ENCODE results near the gene PRM1. TPM values are rescaled to one million over a fixed set of nuclear protein-coding genes. Genes with fewer than 3 reads are reported as not detected.

Gene PRM1
- total RNA-seq, 1 experiment from 2014 or later = not detected

DNA sequence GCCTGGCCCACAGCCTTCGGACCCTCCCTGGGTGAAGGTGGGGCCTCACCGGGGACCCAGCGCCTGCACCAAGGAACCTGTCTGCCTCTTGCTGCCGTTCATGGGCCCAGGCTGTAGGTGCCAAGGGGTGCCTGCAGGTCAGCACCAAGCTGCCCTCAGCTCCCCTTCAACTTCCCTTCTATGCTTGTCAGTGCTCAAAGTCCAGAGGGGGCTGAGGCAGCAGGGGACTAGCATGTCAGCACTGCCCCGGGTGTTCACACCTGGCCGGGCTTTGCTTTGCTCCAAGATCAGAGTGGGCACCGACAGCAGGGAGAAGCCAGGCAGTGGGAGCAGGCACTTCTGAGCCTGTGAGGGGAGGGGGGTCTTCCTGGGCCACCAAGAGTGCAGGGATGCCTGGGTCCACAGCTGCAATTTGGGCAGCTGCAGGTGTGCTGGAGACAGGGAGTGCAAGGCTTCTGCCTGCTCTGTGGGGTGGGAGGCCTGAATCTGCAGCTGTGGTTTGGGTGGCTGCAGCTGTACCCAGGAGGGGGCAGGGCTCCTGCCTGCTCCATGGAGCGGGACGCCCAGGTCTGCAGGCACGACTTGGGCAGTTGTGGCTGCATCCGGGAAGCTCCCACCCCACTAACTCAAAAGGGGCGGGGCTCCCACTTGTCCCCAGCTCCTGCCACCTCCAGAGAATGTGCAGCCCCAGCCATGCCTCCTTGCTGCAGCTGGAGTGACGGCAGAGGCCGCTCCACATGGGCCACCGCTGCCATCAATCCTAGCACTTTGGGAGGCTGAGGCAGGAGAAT, 27.6 kb upstream of the PRM1 start:
- no peak overlapping the region for H2AFZ ChIP-seq

DNA sequence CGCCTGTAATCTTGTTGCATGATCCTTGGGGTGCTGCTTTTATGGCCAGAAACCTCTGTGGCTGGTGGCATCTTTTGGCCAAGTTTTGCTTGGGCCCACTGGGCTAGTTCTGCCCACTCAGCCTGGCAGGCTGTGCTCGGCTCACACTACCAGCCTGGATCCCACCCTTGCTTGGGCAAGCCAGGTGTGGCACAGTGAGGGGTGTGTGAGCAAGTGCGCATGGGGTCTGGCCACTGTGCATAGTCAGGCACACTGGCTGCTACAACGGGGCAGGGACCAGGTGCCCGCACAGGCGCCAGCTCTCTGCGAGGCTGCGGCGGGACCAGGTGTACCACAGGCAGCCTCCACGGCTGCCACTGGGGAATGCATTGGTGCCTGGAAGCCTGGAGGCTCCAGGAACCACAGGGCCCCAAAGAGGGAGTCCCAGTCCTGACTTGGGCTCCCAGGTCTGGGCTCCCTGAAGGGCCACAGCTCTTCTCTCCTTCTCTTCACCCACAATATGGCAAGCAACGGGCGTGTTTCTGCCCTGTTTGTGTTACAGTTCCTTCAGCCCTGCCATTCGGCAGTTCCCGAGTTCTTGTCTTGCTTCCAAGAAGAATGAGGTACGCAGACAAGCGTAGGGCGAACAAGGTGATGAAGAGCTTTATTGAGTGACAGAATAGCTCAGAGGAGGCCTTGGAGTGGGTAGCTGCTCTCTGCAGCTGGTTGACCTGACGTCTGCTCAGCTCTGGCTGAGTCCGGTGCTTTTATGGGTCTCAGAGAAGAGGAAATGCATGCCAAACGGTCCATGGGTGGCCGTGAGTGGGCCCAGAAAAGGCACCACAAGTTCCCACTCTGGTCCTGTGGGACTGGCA, 26.7 kb upstream of the PRM1 start:
- CTCF ChIA-PET = no interaction called here
- H3K9me2 ChIP-seq (ENCODE audit: insufficient read depth) = no peaks in the 10 kb centered on the region

More for the DNA sequence above, 27.6 kb upstream of the PRM1 start:
- no peak overlapping the region for H3K4me2 ChIP-seq
- POLR2A ChIA-PET (ENCODE audit: unreplicated experiment) = no interaction called here
- no peaks in the 10 kb centered on the region for H3K79me2 ChIP-seq (ENCODE audit: low read depth)
- no peaks in the 10 kb centered on the region for H3K9me2 ChIP-seq (ENCODE audit: insufficient read depth)
- intact Hi-C loops (cut with micrococcal nuclease; ENCODE audit: unreplicated experiment) = no loop called here
- H3K36me3 ChIP-seq (ENCODE audit: low read depth) = no peaks in the 10 kb centered on the region
- H3K27me3 ChIP-seq (ENCODE audit: insufficient read depth, low read depth) = no peaks in the 10 kb centered on the region
- H3K4me3 ChIP-seq = no peak overlapping the region
- H3K4me1 ChIP-seq (replicated peaks; ENCODE audit: insufficient read depth) = peaks cover 24% of the 10 kb centered on the region
- DNase-seq = no peak
- no peak overlapping the region for H3K27ac ChIP-seq
- TF ChIP-seq, protein P1, sequence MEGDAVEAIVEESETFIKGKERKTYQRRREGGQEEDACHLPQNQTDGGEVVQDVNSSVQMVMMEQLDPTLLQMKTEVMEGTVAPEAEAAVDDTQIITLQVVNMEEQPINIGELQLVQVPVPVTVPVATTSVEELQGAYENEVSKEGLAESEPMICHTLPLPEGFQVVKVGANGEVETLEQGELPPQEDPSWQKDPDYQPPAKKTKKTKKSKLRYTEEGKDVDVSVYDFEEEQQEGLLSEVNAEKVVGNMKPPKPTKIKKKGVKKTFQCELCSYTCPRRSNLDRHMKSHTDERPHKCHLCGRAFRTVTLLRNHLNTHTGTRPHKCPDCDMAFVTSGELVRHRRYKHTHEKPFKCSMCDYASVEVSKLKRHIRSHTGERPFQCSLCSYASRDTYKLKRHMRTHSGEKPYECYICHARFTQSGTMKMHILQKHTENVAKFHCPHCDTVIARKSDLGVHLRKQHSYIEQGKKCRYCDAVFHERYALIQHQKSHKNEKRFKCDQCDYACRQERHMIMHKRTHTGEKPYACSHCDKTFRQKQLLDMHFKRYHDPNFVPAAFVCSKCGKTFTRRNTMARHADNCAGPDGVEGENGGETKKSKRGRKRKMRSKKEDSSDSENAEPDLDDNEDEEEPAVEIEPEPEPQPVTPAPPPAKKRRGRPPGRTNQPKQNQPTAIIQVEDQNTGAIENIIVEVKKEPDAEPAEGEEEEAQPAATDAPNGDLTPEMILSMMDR (conservative IDR thresholded peaks at IDR 0.05) = no peak
- no peaks in the 10 kb centered on the region for H4K20me1 ChIP-seq (ENCODE audit: insufficient read depth)
- BruUV-seq (replicated peaks) = no TSS peak
- H3F3A ChIP-seq (ENCODE audit: insufficient read depth, low read depth) = peaks cover 19% of the 10 kb centered on the region
- H3K9me3 ChIP-seq (ENCODE audit: insufficient read depth, low read depth) = no peaks in the 10 kb centered on the region
- CTCF ChIA-PET = no interaction called here

DNA sequence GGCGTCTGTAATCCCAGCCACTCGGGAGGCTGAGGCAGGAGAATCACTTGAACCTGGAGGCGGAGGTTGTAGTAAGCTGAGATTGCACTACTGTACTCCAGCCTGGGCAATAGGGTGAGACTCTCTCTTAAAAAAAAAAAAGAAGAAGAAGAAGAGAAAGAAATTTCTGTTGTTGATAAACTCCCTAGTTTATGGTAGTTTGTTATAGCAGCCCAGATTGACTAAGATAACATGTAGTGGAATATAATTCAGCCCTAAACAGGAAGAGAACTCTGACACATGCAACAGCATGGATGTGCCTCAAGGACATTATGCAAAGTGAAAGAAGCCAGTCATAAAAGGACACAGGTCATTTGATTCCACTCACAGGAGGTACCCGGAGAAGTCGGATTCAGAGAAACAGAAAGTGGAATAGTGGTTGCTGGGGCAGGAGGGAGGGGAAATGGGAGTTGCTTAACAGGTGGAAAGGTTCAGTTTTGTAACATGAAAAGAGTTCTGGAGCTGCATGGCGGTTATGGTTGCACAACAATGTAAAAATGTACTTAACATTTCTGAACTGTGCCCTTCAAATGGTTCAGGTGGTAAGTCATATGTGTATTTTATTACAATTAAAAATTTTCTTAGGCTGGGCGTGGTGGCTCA, 26.0 kb upstream of the PRM1 start:
- H4K20me1 ChIP-seq (ENCODE audit: insufficient read depth) = no peaks in the 10 kb centered on the region
- peaks cover 22% of the 10 kb centered on the region for H3K4me1 ChIP-seq (replicated peaks; ENCODE audit: insufficient read depth)
- BruUV-seq (replicated peaks) = no TSS peak
- no peak overlapping the region for H3K27ac ChIP-seq
- H2AFZ ChIP-seq = no peak overlapping the region
- no peaks in the 10 kb centered on the region for H3K79me2 ChIP-seq (ENCODE audit: low read depth)
- H3K27me3 ChIP-seq (ENCODE audit: insufficient read depth, low read depth) = no peaks in the 10 kb centered on the region
- no peaks in the 10 kb centered on the region for H3K9me2 ChIP-seq (ENCODE audit: insufficient read depth)
- no peak for DNase-seq
- no peak overlapping the region for H3K4me2 ChIP-seq
- CTCF ChIA-PET = no interaction called here
- POLR2A ChIA-PET (ENCODE audit: unreplicated experiment) = no interaction called here
- intact Hi-C loops (cut with micrococcal nuclease; ENCODE audit: unreplicated experiment) = no loop called here
- no peaks in the 10 kb centered on the region for H3K9me3 ChIP-seq (ENCODE audit: insufficient read depth, low read depth)
- no peak overlapping the region for H3K4me3 ChIP-seq
- H3F3A ChIP-seq (ENCODE audit: insufficient read depth, low read depth) = peaks cover 9% of the 10 kb centered on the region
- H3K36me3 ChIP-seq (ENCODE audit: low read depth) = no peaks in the 10 kb centered on the region
- TF ChIP-seq EZH2 (IDR thresholded peaks at IDR 0.05; ENCODE audit: low read depth) = no peak
- TF ChIP-seq, protein P1 (conservative IDR thresholded peaks at IDR 0.05) = no peak

More for the DNA sequence above, 26.7 kb upstream of the PRM1 start:
- H3K9me3 ChIP-seq (ENCODE audit: insufficient read depth, low read depth) = no peaks in the 10 kb centered on the region
- no peak overlapping the region for H3K4me2 ChIP-seq
- H3K36me3 ChIP-seq (ENCODE audit: low read depth) = no peaks in the 10 kb centered on the region
- no peak for TF ChIP-seq EZH2 (IDR thresholded peaks at IDR 0.05; ENCODE audit: low read depth)
- TF ChIP-seq, protein P1 (conservative IDR thresholded peaks at IDR 0.05) = no peak
- H3K4me3 ChIP-seq = no peak overlapping the region
- H3K4me1 ChIP-seq (replicated peaks; ENCODE audit: insufficient read depth) = peaks cover 22% of the 10 kb centered on the region
- no peaks in the 10 kb centered on the region for H4K20me1 ChIP-seq (ENCODE audit: insufficient read depth)
- H3K27ac ChIP-seq = no peak overlapping the region
- no peaks in the 10 kb centered on the region for H3K27me3 ChIP-seq (ENCODE audit: insufficient read depth, low read depth)
- no peak for DNase-seq
- intact Hi-C loops (cut with micrococcal nuclease; ENCODE audit: unreplicated experiment) = no loop called here
- no peak overlapping the region for H2AFZ ChIP-seq
- BruUV-seq (replicated peaks) = no TSS peak
- peaks cover 12% of the 10 kb centered on the region for H3F3A ChIP-seq (ENCODE audit: insufficient read depth, low read depth)
- no peaks in the 10 kb centered on the region for H3K79me2 ChIP-seq (ENCODE audit: low read depth)
- POLR2A ChIA-PET (ENCODE audit: unreplicated experiment) = no interaction called here

Data from PC-9 (cell line).